GM12878 (cell line): ENCODE data around the gene NPAS3. TPM values are rescaled to one million over a fixed set of nuclear protein-coding genes. Genes with fewer than 3 reads are reported as not detected.

Experiments used
- ATAC-seq: fragments of 200-7000 bp; cut with Tn5 transposase; 3 replicates; pipeline ENCODE4 v1.9.1; 2020; ENCODE audit warnings: mild to moderate bottlenecking, moderate library complexity
- BruUV-seq: library from RNA; stranded (reverse); fragments of 400-500 nt; replicated peaks from 2 replicates; lab custom pipeline; 2021; lab: Mats Ljungman, UMichigan
- CTCF ChIA-PET: fragments of 300-600 bp; sonication (Branson Sonifier 250); formaldehyde crosslinking; extraction: SDS; loops from one replicate; lab custom pipeline; 2021; ENCODE audit warnings: inconsistent platforms; lab: Yijun Ruan, JAX
- POLR2A ChIA-PET: fragments of 350-600 bp; formaldehyde crosslinking; extraction: SDS; loops from one replicate; lab custom pipeline; 2021; ENCODE audit warnings: inconsistent platforms; lab: Charles Lee
- RAD21 ChIA-PET: fragments of 300-600 bp; sonication (Branson Sonifier 250); formaldehyde crosslinking; loops from one replicate; lab custom pipeline; 2023; ENCODE audit warnings: antibody characterized with exemption; ENCODE audit not compliant: unreplicated experiment; lab: Charles Lee
- SMC1A ChIA-PET: fragments of 300-600 bp; sonication (Branson Sonifier 250); formaldehyde crosslinking; loops from one replicate; lab custom pipeline; 2023; ENCODE audit not compliant: unreplicated experiment, uncharacterized antibody; lab: Charles Lee
- DNase-seq: peaks from one replicate; pipeline ENCODE4 v3.0.0-alpha.2; 2011; ENCODE audit warnings: low read depth, low spot score
- FAIRE-seq: peaks from 3 replicates; lab custom pipeline; 2011; peaks lifted over from hg19 to GRCh38; lab: Jason Lieb, UNC
- H2AFZ ChIP-seq: 2 replicates; pipeline ENCODE4 v1.6.0; 2011; ENCODE audit warnings: low read depth, low read length, control low read depth; ENCODE audit not compliant: control insufficient read depth
- H3K27ac ChIP-seq: 2 replicates; pipeline ENCODE4 v1.5.1; 2011; ENCODE audit warnings: control low read depth; ENCODE audit not compliant: control insufficient read depth, insufficient read depth
- H3K27me3 ChIP-seq, 2 experiments: replicated peaks in 1 of 2; 2 replicates each; pipeline versions ENCODE4 v1.6.0 to v1.6.1; 2011; ENCODE audit warnings: low read length in 1 of 2; ENCODE audit not compliant: control insufficient read depth in 2 of 2, insufficient read depth in 2 of 2
- H3K36me3 ChIP-seq, 2 experiments: 2 replicates each; pipeline ENCODE4 v1.5.1; 2011; ENCODE audit warnings: low read length in 1 of 2; ENCODE audit not compliant: control insufficient read depth in 2 of 2, insufficient read depth in 2 of 2
- H3K4me1 ChIP-seq: 2 replicates; pipeline ENCODE4 v1.6.1; 2011; ENCODE audit warnings: mild to moderate bottlenecking, low read length, moderate library complexity, mixed read lengths; ENCODE audit not compliant: control insufficient read depth, insufficient read depth
- H3K4me2 ChIP-seq: 2 replicates; pipeline ENCODE4 v1.6.0; 2011; ENCODE audit warnings: control low read depth; ENCODE audit not compliant: control insufficient read depth, insufficient read depth
- H3K4me3 ChIP-seq: fragments of 200-600 bp; sonication (generic); 2 replicates; pipeline ENCODE4 v1.5.1; 2016
- H3K79me2 ChIP-seq: 2 replicates; pipeline ENCODE4 v1.6.0; 2011; ENCODE audit warnings: low read length; ENCODE audit not compliant: control insufficient read depth, insufficient read depth
- H3K9ac ChIP-seq: 2 replicates; pipeline ENCODE4 v1.8.0; 2011; ENCODE audit warnings: low read length, control low read depth, mixed read lengths; ENCODE audit not compliant: control insufficient read depth, insufficient read depth
- H3K9me3 ChIP-seq: replicated peaks from 3 replicates; pipeline ENCODE4 v1.5.1; 2011; ENCODE audit warnings: mild to moderate bottlenecking, low read length; ENCODE audit not compliant: control insufficient read depth, insufficient read depth
- H4K20me1 ChIP-seq: 2 replicates; pipeline ENCODE4 v1.6.0; 2011; ENCODE audit not compliant: control insufficient read depth, insufficient read depth
- ATF7 ChIP-seq: fragments of 450-650 bp; IDR thresholded peaks from 2 replicates; pipeline ENCODE4 v1.6.1; 2016; ENCODE audit warnings: low read depth, mild to moderate bottlenecking
- BACH1 ChIP-seq: fragments of 450-650 bp; IDR thresholded peaks from 2 replicates; pipeline ENCODE4 v1.6.1; 2017; ENCODE audit warnings: mild to moderate bottlenecking, borderline replicate concordance
- BHLHE40 ChIP-seq, 2 experiments: fragments of 450-650 bp in 1 of 2; IDR thresholded peaks; 2 replicates each; pipeline ENCODE4 v1.6.1; 2011 to 2017; ENCODE audit warnings: low read depth in 2 of 2, borderline replicate concordance in 1 of 2, improper control_type of control experiment in 1 of 2, low read length in 1 of 2, mild to moderate bottlenecking in 1 of 2
- BMI1 ChIP-seq: fragments of 450-650 bp; IDR thresholded peaks from 2 replicates; pipeline ENCODE4 v1.6.1; 2016; ENCODE audit warnings: mild to moderate bottlenecking, moderate library complexity, borderline replicate concordance
- DPF2 ChIP-seq: fragments of 450-650 bp; IDR thresholded peaks from 2 replicates; pipeline ENCODE4 v1.6.1; 2017; ENCODE audit warnings: mild to moderate bottlenecking
- E2F8 ChIP-seq: fragments of 450-650 bp; IDR thresholded peaks from 2 replicates; pipeline ENCODE4 v1.6.1; 2018; ENCODE audit warnings: mild to moderate bottlenecking, low read depth, moderate library complexity; ENCODE audit not compliant: partially characterized antibody
- EP300 ChIP-seq, 2 experiments: fragments of 150-350 bp in 1 of 2; IDR thresholded peaks; 2 replicates each; pipeline ENCODE4 v1.6.1; 2011 to 2012; ENCODE audit warnings: low read depth in 2 of 2, low read length in 2 of 2, borderline replicate concordance in 1 of 2, improper control_type of control experiment in 1 of 2, inconsistent platforms in 1 of 2; ENCODE audit not compliant: control insufficient read depth in 1 of 2
- GATAD2B ChIP-seq: fragments of 450-650 bp; conservative IDR thresholded peaks from 2 replicates; pipeline ENCODE4 v1.6.1; 2017; ENCODE audit warnings: low read depth, mild to moderate bottlenecking, moderate library complexity
- HDAC2 ChIP-seq: fragments of 200-600 bp; sonication (generic); IDR thresholded peaks from 2 replicates; pipeline ENCODE4 v1.6.1; 2017
- IKZF2 ChIP-seq, 2 experiments: fragments of 450-650 bp; IDR thresholded peaks; 2 replicates each; pipeline ENCODE4 v1.6.1; 2017; ENCODE audit warnings: mild to moderate bottlenecking in 2 of 2, moderate library complexity in 2 of 2
- JUND ChIP-seq: IDR thresholded peaks from 2 replicates; pipeline ENCODE4 v1.6.1; 2012; ENCODE audit warnings: low read depth, mild to moderate bottlenecking, low read length, improper control_type of control experiment, moderate library complexity
- POU2F2 ChIP-seq: IDR thresholded peaks from 3 replicates; pipeline ENCODE4 v1.6.1; 2011; ENCODE audit warnings: low read depth, mild to moderate bottlenecking, low read length, borderline replicate concordance
- RELB ChIP-seq: fragments of 450-650 bp; IDR thresholded peaks from 2 replicates; pipeline ENCODE4 v1.6.1; 2017; ENCODE audit warnings: low read depth, mild to moderate bottlenecking, moderate library complexity
- SMARCA5 ChIP-seq: fragments of 450-650 bp; IDR thresholded peaks from 2 replicates; pipeline ENCODE4 v1.6.1; 2017; ENCODE audit warnings: mild to moderate bottlenecking
- SRF ChIP-seq, 2 experiments: IDR thresholded peaks; 2 replicates each; pipeline ENCODE4 v1.6.1; 2011; ENCODE audit warnings: low read depth in 2 of 2, low read length in 2 of 2, mild to moderate bottlenecking in 1 of 2, moderate library complexity in 1 of 2
- WGBS: methylation state at CpG from one replicate; pipeline ENCODE4 v1.1.6; 2016; ENCODE audit warnings: low lambda C conversion rate; ENCODE audit not compliant: insufficient replicate concordance, insufficient coverage; ENCODE audit errors: missing lambda C conversion rate; 5-methylcytosine and 5-hydroxymethylcytosine counted together
- in situ Hi-C: fragments of 300-500 bp; cut with MboI; formaldehyde crosslinking; loops from 9 replicates; pipeline ENCODE4 v1.14.3; 2018; ENCODE audit warnings: mixed read lengths
- intact Hi-C: fragments of 100-400 bp; cut with micrococcal nuclease; formaldehyde crosslinking; loops from one replicate; pipeline ENCODE4 v1.14.2; 2022; ENCODE audit not compliant: unreplicated experiment
- polyA plus RNA-seq, 11 experiments: library from polyadenylated mRNA; depleted of rRNA in 4 of 11; unstranded in 6 of 11; stranded (reverse) in 5 of 11; fragments of >200 nt; fragmentation: Nextera tagmentation in 4 of 11; fragmentation: Illumina TruSeq in 1 of 11; extraction: Ambion mirVana in 4 of 11; extraction: Trizol in 1 of 11; gene quantifications; 1 replicate in 1 of 11; 2 replicates in 10 of 11; pipeline versions ENCODE4 v1.2.1 to v1.2.3, GENCODE V29; 2011 to 2016; ENCODE audit warnings: inconsistent platforms in 2 of 11, missing spikeins in 2 of 11, low read depth in 1 of 11
- total RNA-seq, 4 experiments: library from RNA; depleted of rRNA in 3 of 4; stranded (reverse); fragments of >200 nt in 3 of 4; fragmentation: Illumina TruSeq in 1 of 4; extraction: Trizol in 1 of 4; gene quantifications; 2 replicates each; pipeline versions ENCODE4 v1.2.1 to v1.2.3, GENCODE V29; 2013 to 2021

Gene NPAS3
- total and polyA plus RNA-seq, 10 of the 15 experiments (the other 5 are each of a cell fraction or from before 2014, with no cell fraction given) = under 0.01 to 2.7 (median 0.03) TPM; not detected in 6

DNA sequence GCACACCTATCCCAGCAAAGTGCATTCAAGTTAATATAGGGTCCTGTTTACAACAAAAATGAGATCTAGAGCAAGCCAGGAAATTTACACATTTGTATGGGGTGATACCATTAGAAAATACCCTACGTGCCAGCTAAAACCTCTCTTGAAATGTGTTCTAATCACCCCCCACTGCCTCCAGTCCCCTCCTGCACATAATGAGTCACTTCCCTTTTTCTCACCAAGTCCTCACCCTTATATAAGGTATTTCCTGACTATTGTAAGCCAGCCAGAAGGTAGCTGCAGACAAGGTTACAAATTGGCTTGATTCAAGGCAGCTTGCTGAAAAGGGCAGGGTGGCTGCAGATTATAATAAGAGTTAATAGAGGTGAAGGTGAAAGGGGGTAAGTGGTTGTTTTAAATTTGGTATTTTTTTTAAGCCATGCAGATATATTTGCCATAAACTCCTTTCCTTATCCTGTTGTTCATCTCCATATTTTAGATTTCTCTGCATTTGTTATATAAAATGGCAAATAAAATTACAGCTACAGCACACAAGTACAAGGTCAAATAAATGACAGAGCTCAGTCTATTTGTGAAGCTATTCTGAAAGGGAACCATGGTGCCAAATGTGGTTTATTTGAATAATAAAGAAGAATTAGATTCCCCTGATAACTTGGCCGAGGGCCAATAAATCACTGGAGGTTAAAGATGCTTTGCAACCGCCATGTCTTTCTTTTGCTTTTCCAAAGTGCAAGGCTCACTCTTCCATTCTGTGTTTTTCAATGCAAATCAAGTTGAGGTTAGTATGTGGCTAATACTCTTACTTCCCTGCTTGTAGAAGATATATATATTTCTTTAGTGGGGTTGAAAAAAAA lies 626.3 kb downstream of the NPAS3 start:
- Histone ChIP-seq H3K27me3 (peaks cover 0 to 3% of the 10 kb centered on the region in 2 experiments; a peak in 1 of 4 replicates), H3K9me3 (no peaks in the 10 kb centered on the region), H3K9ac (no peak overlapping the region), H3K27ac (no peak overlapping the region), H3K79me2 (no peaks in the 10 kb centered on the region), H3K4me1 (no peaks in the 10 kb centered on the region), H3K4me2 (no peak overlapping the region), H4K20me1 (no peaks in the 10 kb centered on the region), H2AFZ (no peak overlapping the region), H3K36me3 (no peaks in the 10 kb centered on the region), H3K4me3 (no peak overlapping the region)
- ChIA-PET CTCF (interaction anchor here (0.6 to 7.0 kb wide), 16 partner anchors 10 to 228 kb away, joined by 3 to 50 read pairs (median 5); no protein-coding TSS in a partner anchor), SMC1A (interaction anchor here (0.6 to 12.9 kb wide), 36 partner anchors 8 to 227 kb away, joined by 3 to 271 read pairs (median 6); no protein-coding TSS in a partner anchor), POLR2A (interaction anchor here (0.7 to 11.2 kb wide), 16 partner anchors 9 to 374 kb away, joined by 3 to 105 read pairs (median 6); no protein-coding TSS in a partner anchor), RAD21 (interaction anchor here (0.5 to 18.6 kb wide), 20 partner anchors 10 to 570 kb away, joined by 3 to 279 read pairs (median 18); no protein-coding TSS in a partner anchor)
- in situ Hi-C loops (no loop called here), intact Hi-C loops (no loop called here)
- TSS peak; percentile 97 for BruUV-seq
- DNase-seq (peak; percentile 57), ATAC-seq (peak; percentile 92), FAIRE-seq (no peak)
- WGBS = 15% methylated on average over 3 of the region's 3 CpGs
- 0 out of 2 replicates have a peak, but pooled peaks have one; percentile 6 for TF ChIP-seq BACH1
- TF ChIP-seq EP300 (IDR thresholded peaks at IDR 0.05; ENCODE audit: borderline replicate concordance in 1 of 2, control insufficient read depth in 1 of 2, low read depth in 2 of 2, low read length in 2 of 2) = peak in 1 of 2 experiments; percentile 70; a peak in 1 of 4 replicates
- TF ChIP-seq HDAC2 = no peak
- peak; percentile 44; the same call in 1 of the 2 replicates for TF ChIP-seq RELB
- TF ChIP-seq POU2F2 = no peak
- TF ChIP-seq IKZF2 (IDR thresholded peaks at IDR 0.05) = peak; percentile 50 to 76
- TF ChIP-seq GATAD2B = peak; percentile 54
- TF ChIP-seq JUND = peak; percentile 84
- TF ChIP-seq ATF7 = peak; percentile 93
- peak; percentile 44; the same call in 1 of the 2 replicates for TF ChIP-seq BMI1
- TF ChIP-seq DPF2 = peak; percentile 87
- no peak for TF ChIP-seq E2F8
- TF ChIP-seq BHLHE40 (IDR thresholded peaks at IDR 0.05; ENCODE audit: borderline replicate concordance in 1 of 2, low read depth in 2 of 2, low read length in 1 of 2) = peak in 1 of 2 experiments; percentile 48; a peak in 1 of 4 replicates
- TF ChIP-seq SMARCA5 = 0 out of 2 replicates have a peak, but pooled peaks have one; percentile 42
- peak in 1 of 2 experiments; percentile 29; a peak in 1 of 4 replicates for TF ChIP-seq SRF (IDR thresholded peaks at IDR 0.05; ENCODE audit: low read depth in 2 of 2, low read length in 2 of 2)
